Activated B cell treated with CpG ODN at 0.5 μM for 24 hours (primary cell): Measurements from ENCODE around the gene KIAA1549. TPM values are rescaled to one million over a fixed set of nuclear protein-coding genes. Genes with fewer than 3 reads are reported as not detected.
"Not testable (repeated sequence)": the region's sequence is repeated elsewhere in the genome, so short reads cannot be mapped to it uniquely, and the experiment has no call there.

ENCODE experiments used
- ATAC-seq: fragments of 200-7000 bp; cut with Tn5 transposase; one replicate; pipeline ENCODE4 v1.10.0; 2021; ENCODE audit warnings: low read depth, mild to moderate bottlenecking, moderate library complexity
- CTCF ChIA-PET: fragments of 350-600 bp; sonication (Branson Sonifier 250); formaldehyde crosslinking; loops from one replicate; lab custom pipeline; 2021; ENCODE audit warnings: antibody characterized with exemption; lab: Charles Lee
- POLR2A ChIA-PET: fragments of 350-600 bp; sonication (Branson Sonifier 250); formaldehyde crosslinking; loops from one replicate; lab custom pipeline; 2021; ENCODE audit warnings: antibody characterized with exemption; lab: Charles Lee
- DNase-seq: peaks from one replicate; pipeline ENCODE4 v3.0.0; 2022
- H3K27ac Mint-ChIP-seq: one replicate; pipeline ENCODE4 v1.8.0; 2020; ENCODE audit warnings: mixed read lengths
- H3K27me3 Mint-ChIP-seq: one replicate; pipeline ENCODE4 v1.8.0; 2021; ENCODE audit warnings: mixed read lengths
- H3K36me3 Mint-ChIP-seq: one replicate; pipeline ENCODE4 v1.8.0; 2021; ENCODE audit warnings: low read depth, mixed read lengths
- H3K4me1 Mint-ChIP-seq: one replicate; pipeline ENCODE4 v1.8.0; 2021; ENCODE audit warnings: mixed read lengths
- H3K4me3 Mint-ChIP-seq: one replicate; pipeline ENCODE4 v1.8.0; 2020; ENCODE audit warnings: mild to moderate bottlenecking, mixed read lengths
- H3K9me3 Mint-ChIP-seq: one replicate; pipeline ENCODE4 v1.8.0; 2020; ENCODE audit warnings: mixed read lengths
- intact Hi-C: fragments of 100-400 bp; cut with micrococcal nuclease; formaldehyde crosslinking; loops from one replicate; pipeline ENCODE4 v1.15.1; 2024
- total RNA-seq: library from RNA; stranded (reverse); gene quantifications from 2 replicates; pipeline ENCODE4 v1.2.3, GENCODE V29; 2022
- TF ChIP-seq, protein P1 (sequence below): fragments of 200-600 bp; IDR thresholded peaks from one replicate; pipeline ENCODE4 v1.8.0; 2022; ENCODE audit warnings: antibody characterized with exemption, mild to moderate bottlenecking

The KIAA1549 gene
- total RNA-seq, 1 donor from 2014 or later = 0.42 TPM

DNA sequence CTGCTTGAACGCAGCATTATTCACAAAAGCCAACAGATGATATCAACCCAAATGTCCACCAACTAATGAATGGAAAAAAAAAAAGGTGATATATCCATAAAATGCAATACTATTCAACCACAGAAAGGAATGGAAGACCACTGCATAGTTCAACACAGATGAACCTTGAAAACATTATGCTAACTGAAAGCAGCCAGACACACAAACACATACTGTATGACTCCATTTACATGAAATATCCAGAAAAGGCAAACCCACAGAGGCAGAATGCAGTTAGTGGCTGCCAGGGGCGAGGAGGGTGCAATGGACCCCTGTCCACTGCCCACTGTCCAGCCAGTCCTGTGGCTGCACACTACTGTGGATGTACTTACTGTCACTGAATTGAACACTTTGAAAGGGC, 36.6 kb downstream of the KIAA1549 start:
- ChIA-PET CTCF (no interaction called here), POLR2A (interaction anchor here (0.7 kb wide), 1 partner anchor 102 kb away, joined by 3 read pairs; no protein-coding TSS in a partner anchor)
- Mint-ChIP-seq H3K27ac (no peak overlapping the region), H3K9me3 (no peaks in the 10 kb centered on the region), H3K4me1 (no peaks in the 10 kb centered on the region), H3K4me3 (no peak overlapping the region), H3K27me3 (no peaks in the 10 kb centered on the region), H3K36me3 (no peaks in the 10 kb centered on the region)
- DNase-seq (no peak), ATAC-seq (no peak)
- TF ChIP-seq, protein P1, sequence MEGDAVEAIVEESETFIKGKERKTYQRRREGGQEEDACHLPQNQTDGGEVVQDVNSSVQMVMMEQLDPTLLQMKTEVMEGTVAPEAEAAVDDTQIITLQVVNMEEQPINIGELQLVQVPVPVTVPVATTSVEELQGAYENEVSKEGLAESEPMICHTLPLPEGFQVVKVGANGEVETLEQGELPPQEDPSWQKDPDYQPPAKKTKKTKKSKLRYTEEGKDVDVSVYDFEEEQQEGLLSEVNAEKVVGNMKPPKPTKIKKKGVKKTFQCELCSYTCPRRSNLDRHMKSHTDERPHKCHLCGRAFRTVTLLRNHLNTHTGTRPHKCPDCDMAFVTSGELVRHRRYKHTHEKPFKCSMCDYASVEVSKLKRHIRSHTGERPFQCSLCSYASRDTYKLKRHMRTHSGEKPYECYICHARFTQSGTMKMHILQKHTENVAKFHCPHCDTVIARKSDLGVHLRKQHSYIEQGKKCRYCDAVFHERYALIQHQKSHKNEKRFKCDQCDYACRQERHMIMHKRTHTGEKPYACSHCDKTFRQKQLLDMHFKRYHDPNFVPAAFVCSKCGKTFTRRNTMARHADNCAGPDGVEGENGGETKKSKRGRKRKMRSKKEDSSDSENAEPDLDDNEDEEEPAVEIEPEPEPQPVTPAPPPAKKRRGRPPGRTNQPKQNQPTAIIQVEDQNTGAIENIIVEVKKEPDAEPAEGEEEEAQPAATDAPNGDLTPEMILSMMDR = no peak
- intact Hi-C loops = no loop called here

DNA sequence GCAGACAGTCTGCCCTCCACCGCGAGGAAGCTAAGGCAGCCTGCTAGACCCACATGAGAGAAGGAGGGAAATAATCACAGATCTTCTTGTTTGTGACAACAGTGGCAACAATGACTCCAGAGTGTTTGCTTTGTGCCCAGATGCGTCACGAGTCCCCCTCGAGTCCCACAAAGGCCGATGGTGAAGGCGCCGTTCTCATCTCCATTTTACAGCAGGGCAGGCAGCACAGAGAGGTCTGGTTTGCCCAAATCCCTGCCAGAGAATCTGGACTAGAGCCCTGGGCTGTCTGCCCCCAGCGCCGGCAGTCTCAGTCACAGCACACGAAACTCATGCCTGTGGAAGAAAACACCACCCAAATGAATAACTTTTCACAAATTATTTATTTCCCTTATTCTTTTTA, 38.1 kb downstream of the KIAA1549 start:
- H3K27me3 Mint-ChIP-seq = no peaks in the 10 kb centered on the region
- H3K9me3 Mint-ChIP-seq = no peaks in the 10 kb centered on the region
- TF ChIP-seq, protein P1 = no peak
- DNase-seq = no peak
- ChIA-PET POLR2A (no interaction called here), CTCF (no interaction called here)
- H3K4me1 Mint-ChIP-seq = no peaks in the 10 kb centered on the region
- H3K27ac Mint-ChIP-seq = no peak overlapping the region
- intact Hi-C loops = no loop called here
- no peaks in the 10 kb centered on the region for H3K36me3 Mint-ChIP-seq
- no peak for ATAC-seq
- no peak overlapping the region for H3K4me3 Mint-ChIP-seq

DNA sequence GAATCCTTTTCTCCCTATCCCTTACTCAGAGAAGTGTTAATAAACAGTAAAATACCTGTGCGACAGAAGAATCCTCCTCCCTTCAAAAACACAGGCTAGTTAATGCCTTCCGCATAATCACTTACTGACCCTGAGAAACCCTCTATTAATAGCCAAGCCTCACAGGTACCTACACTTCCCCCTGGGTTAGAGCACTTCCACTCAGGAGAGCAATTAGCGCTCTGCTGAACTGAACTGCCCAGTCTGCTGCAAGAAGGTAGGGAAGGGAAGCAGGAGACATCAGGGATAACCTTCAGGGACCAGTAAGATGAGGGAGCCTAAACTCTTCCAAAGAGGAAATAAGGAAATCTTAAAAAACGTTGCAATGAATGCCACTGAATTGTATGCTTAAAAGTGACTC, 39.6 kb downstream of the KIAA1549 start:
- no peak overlapping the region for H3K4me3 Mint-ChIP-seq
- ATAC-seq (no peak), DNase-seq (no peak)
- no peaks in the 10 kb centered on the region for H3K27me3 Mint-ChIP-seq
- H3K9me3 Mint-ChIP-seq = no peaks in the 10 kb centered on the region
- no peaks in the 10 kb centered on the region for H3K4me1 Mint-ChIP-seq
- CTCF ChIA-PET = no interaction called here
- intact Hi-C loops = no loop called here
- no peaks in the 10 kb centered on the region for H3K36me3 Mint-ChIP-seq
- no peak overlapping the region for H3K27ac Mint-ChIP-seq
- TF ChIP-seq, protein P1 = no peak
- POLR2A ChIA-PET = no interaction called here

DNA sequence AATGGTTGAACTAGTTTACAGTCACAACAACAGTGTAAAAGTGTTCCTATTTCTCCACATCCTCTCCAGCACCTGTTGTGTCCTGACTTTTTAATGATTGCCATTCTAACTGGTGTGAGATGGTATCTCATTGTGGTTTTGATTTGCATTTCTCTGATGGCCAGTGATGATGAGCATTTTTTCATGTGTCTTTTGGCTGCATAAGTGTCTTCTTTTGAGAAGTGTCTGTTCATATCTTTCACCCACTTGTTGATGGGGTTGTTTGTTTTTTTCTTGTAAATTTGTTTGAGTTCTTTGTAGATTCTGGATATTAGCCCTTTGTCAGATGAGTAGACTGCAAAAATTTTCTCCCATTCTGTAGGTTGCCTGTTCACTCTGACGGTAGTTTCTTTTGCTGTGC, 40.6 kb downstream of the KIAA1549 start:
- H3K27ac Mint-ChIP-seq, intact Hi-C loops, H3K4me1 Mint-ChIP-seq, POLR2A ChIA-PET, CTCF ChIA-PET, ATAC-seq, H3K36me3 Mint-ChIP-seq, DNase-seq, H3K9me3 Mint-ChIP-seq, H3K27me3 Mint-ChIP-seq, H3K4me3 Mint-ChIP-seq: not testable (repeated sequence)

DNA sequence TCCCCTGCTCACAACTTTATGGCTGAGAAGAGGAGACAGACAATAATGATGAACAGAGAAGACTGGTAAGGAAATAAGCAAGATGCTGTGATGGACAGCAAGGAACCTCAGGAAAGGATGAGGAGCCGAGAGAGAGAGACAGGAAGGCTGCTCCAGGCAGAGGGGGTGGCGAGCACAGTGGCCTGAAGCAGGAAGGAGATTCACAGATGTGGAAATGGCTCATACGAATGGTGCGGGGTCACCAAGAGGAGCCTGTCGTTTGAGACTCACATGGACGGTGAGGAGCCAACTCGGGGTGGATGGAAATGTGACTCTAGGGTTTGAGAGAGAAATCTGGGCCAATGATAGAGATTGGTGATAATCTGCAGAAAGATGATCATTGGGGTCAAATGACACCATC, 43.7 kb downstream of the KIAA1549 start:
- Mint-ChIP-seq H3K36me3 (no peaks in the 10 kb centered on the region), H3K27ac (no peak overlapping the region), H3K9me3 (no peaks in the 10 kb centered on the region), H3K27me3 (peaks cover 4% of the 10 kb centered on the region), H3K4me3 (no peak overlapping the region), H3K4me1 (no peaks in the 10 kb centered on the region)
- no peak for ATAC-seq
- ChIA-PET POLR2A (no interaction called here), CTCF (no interaction called here)
- DNase-seq = no peak
- intact Hi-C loops = no loop called here
- TF ChIP-seq, protein P1 = no peak

GRCh38 chr7:138935465-138936011, 45.7 kb downstream of the KIAA1549 start:
- Mint-ChIP-seq H3K4me3 (no peak overlapping the region), H3K27me3 (peaks cover 10% of the 10 kb centered on the region), H3K4me1 (no peaks in the 10 kb centered on the region), H3K36me3 (no peaks in the 10 kb centered on the region), H3K27ac (no peak overlapping the region), H3K9me3 (no peaks in the 10 kb centered on the region)
- POLR2A ChIA-PET = no interaction called here
- CTCF ChIA-PET = no interaction called here
- DNase-seq (no peak), ATAC-seq (no peak)
- TF ChIP-seq, protein P1 = no peak
- intact Hi-C loops = no loop called here
